Brain microvascular endothelial cell (primary cell): Measurements from ENCODE around the gene QSER1.

Experiments used
- DNase-seq: peaks from one replicate; pipeline ENCODE4 v3.0.0-alpha.2; 2020
- H3K27ac ChIP-seq: fragments of 250-450 bp; sonication (Bioruptor Pico); 2 replicates; pipeline ENCODE4 v1.5.1; 2020; ENCODE audit warnings: mild to moderate bottlenecking, moderate library complexity
- H3K27me3 ChIP-seq: fragments of 250-450 bp; sonication (Bioruptor Pico); replicated peaks from 2 replicates; pipeline ENCODE4 v1.5.1; 2020; ENCODE audit warnings: mild to moderate bottlenecking
- H3K36me3 ChIP-seq: fragments of 250-450 bp; sonication (Bioruptor Pico); replicated peaks from 2 replicates; pipeline ENCODE4 v1.5.1; 2020; ENCODE audit warnings: mild to moderate bottlenecking
- H3K4me3 ChIP-seq: 2 replicates; pipeline ENCODE4 v1.5.1; 2011; ENCODE audit warnings: low read depth, mild to moderate bottlenecking, control low read depth, low read length, moderate library complexity
- in situ Hi-C: cut with HindIII; loops from 2 replicates; pipeline ENCODE4 v1.10.0; 2017; ENCODE audit warnings: low sequenced_read_pairs, low pct_ligation_motif_present
- TF ChIP-seq, protein P1 (sequence below): IDR thresholded peaks from 2 replicates; pipeline ENCODE4 v1.5.1; 2011; ENCODE audit warnings: low read depth, mild to moderate bottlenecking, moderate library complexity, low read length, control low read depth, inconsistent platforms; ENCODE audit errors: missing control alignments

Gene QSER1

DNA sequence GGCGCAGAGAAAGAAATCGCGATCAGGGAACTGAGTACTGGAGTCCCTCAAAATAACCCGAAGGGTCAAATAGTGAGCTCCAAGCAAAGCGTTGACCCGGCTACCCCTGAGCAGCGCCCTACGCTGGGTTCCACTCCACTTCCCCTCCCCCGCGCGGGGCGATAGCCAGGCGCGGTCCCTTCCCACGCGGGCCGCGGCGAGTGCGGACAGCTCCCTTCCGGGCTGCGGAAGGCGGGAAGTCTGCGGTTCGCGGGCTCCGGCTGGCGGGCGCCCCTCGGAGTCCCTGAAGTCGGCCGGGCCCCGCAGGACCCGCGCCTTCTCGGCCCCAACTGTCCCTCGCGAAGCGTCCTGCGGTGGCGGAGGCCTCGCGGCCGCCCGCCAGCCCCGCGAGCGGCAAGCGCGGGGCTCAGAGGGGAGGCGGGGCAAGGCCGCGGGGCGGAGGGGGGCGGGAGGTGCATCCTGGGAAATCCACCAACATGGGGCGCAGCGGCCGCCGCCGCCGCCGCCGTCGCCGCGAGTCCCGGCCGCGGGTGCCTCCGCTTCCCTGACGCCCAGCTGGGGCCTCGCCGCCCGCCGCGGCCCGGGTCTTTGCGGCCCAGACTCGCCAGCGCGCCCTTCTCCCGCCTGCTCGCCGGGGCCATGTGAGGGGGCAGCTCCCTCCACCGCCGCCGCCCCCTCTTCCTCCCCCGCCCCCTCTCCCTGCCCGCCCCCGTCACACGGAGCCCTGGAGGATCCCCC lies at the start of gene QSER1:
Gene QSER1, plus strand, starts transcription at position 457 of the 738 bp plus-strand sequence. CDS start 315 bp downstream, outside the sequence.
- H3K4me3 ChIP-seq = peak within 1 kb of the TSS; percentile 87
- in situ Hi-C loops = no loop called here
- H3K27me3 ChIP-seq = no peaks in the 10 kb centered on the region
- TF ChIP-seq, protein P1, sequence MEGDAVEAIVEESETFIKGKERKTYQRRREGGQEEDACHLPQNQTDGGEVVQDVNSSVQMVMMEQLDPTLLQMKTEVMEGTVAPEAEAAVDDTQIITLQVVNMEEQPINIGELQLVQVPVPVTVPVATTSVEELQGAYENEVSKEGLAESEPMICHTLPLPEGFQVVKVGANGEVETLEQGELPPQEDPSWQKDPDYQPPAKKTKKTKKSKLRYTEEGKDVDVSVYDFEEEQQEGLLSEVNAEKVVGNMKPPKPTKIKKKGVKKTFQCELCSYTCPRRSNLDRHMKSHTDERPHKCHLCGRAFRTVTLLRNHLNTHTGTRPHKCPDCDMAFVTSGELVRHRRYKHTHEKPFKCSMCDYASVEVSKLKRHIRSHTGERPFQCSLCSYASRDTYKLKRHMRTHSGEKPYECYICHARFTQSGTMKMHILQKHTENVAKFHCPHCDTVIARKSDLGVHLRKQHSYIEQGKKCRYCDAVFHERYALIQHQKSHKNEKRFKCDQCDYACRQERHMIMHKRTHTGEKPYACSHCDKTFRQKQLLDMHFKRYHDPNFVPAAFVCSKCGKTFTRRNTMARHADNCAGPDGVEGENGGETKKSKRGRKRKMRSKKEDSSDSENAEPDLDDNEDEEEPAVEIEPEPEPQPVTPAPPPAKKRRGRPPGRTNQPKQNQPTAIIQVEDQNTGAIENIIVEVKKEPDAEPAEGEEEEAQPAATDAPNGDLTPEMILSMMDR = no peak
- H3K27ac ChIP-seq = peak within 1 kb of the TSS; percentile 72
- H3K36me3 ChIP-seq = no peaks in the 10 kb centered on the region
- DNase-seq = peak; percentile 22

DNA sequence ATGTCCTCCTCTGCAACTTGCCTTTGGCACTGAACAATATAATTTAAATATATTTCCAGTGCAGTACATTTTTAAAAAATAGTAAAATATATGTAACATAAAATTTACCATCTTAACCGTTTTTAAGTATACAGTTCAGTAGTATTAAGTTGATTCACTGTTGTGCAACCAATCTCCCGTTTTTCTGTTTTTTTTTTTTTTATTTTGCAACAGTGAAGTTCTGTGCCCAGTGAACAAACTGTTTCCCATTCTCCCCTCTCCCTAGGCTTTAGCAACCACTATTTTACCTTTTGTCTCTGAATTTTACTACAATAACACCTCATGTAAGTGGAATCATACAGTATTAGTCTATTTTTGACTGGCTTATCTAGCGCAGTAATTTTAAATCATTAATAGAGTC lies 49.1 kb upstream of the QSER1 start:
- Histone ChIP-seq H3K27me3 (no peaks in the 10 kb centered on the region), H3K4me3 (no peak overlapping the region), H3K27ac (no peak overlapping the region), H3K36me3 (no peaks in the 10 kb centered on the region)
- in situ Hi-C loops = no loop called here
- no peak for DNase-seq
- TF ChIP-seq, protein P1 = no peak

DNA sequence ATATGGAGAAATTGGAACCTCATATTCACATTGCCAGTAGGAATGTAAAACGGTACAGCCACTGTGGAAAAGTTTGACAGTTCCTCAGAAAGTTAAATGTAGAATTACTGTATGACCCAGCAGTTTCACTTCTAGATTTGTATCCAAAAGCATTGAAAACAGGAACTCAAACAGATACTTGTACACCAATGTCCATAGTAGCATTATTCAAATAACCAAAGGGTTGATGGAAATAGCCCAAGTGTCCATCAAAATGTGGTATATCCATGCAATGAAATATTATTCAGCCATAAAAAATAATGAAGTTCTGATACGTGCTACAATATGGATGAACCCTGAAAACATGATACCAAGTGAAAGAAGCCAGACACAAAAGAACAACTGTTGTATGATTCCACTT lies 45.1 kb upstream of the QSER1 start:
- no peak overlapping the region for H3K27ac ChIP-seq
- in situ Hi-C loops = no loop called here
- no peak for DNase-seq
- TF ChIP-seq, protein P1 = no peak
- H3K36me3 ChIP-seq = no peaks in the 10 kb centered on the region
- no peak overlapping the region for H3K4me3 ChIP-seq
- no peaks in the 10 kb centered on the region for H3K27me3 ChIP-seq

DNA sequence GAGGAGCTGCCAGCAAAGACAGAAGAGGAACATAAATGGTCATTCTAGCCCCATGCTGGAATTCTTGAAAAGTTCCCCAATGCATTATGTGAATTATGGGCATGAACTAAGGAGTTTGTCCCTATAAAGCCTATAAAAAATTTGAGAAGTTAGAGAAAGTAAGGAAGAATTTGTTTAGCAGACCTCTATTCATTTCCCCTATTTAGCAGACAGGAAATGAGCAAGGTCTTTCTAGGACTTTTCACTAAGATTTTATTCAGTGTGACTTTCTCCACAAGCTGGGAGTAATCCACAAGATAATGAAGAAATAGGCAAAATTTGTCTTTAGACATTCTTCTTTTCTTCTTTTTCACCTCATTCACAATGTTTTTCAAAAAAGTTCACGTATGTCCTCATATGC lies 42.9 kb upstream of the QSER1 start:
- H3K27me3 ChIP-seq = no peaks in the 10 kb centered on the region
- DNase-seq = no peak
- H3K36me3 ChIP-seq = no peaks in the 10 kb centered on the region
- in situ Hi-C loops = no loop called here
- no peak overlapping the region for H3K27ac ChIP-seq
- H3K4me3 ChIP-seq = no peak overlapping the region
- TF ChIP-seq, protein P1 = no peak

DNA sequence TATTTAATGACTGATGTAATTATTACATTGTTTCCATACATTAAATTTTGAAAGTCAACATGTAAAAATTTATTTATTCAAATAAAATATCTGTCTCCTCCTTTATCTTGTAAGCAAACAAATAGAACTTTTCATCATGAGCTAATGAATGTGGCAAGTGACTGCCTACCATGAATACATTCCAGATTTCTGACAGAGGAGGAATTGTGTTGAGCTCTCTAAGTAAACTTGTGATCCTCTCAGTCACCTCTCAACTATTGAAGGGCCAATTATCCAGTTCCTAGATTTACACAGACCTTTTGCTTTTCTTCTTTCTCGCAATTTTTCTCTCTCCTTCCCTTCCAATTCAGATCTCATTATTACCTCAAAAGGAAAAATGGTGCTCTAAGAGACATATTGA lies 41.4 kb upstream of the QSER1 start:
- Histone ChIP-seq H3K27ac (no peak overlapping the region), H3K27me3 (no peaks in the 10 kb centered on the region), H3K36me3 (no peaks in the 10 kb centered on the region), H3K4me3 (no peak overlapping the region)
- DNase-seq = no peak
- in situ Hi-C loops = no loop called here
- TF ChIP-seq, protein P1 = no peak

DNA sequence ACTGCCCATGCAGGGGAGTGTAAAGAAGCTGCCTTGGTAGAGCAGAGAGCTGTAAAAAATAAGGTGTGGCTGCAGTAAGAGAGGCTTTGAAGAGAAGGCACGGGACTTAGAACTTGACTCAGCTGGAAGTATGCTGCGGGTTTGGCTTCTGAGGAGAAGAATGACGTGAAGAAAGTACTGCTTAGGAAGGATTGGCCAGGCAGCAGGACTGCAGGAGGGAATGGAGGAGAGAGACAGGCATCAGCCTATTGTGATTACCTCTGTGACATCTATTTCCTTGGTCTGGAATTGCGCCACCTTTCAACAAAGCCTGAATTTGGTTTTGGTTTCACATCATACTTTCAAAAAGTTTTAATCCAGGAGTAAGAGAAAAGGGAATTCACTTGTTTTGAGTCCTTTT lies 40.4 kb upstream of the QSER1 start:
- TF ChIP-seq, protein P1 = no peak
- no peaks in the 10 kb centered on the region for H3K27me3 ChIP-seq
- peak; percentile 3 for DNase-seq
- in situ Hi-C loops = no loop called here
- H3K36me3 ChIP-seq = no peaks in the 10 kb centered on the region
- H3K4me3 ChIP-seq = no peak overlapping the region
- no peak overlapping the region for H3K27ac ChIP-seq
